AG10803 (cell line): ENCODE results near the gene RTF2.

Experiments used
- DNase-seq: peaks from one replicate; pipeline ENCODE4 v3.0.0; 2010; ENCODE audit warnings: low read depth
- H3K4me3 ChIP-seq: 2 replicates; pipeline ENCODE4 v1.5.1; 2011; ENCODE audit warnings: mild to moderate bottlenecking, low read length, control low read depth
- CTCF ChIP-seq: conservative IDR thresholded peaks from 2 replicates; pipeline ENCODE4 v1.5.1; 2011; ENCODE audit warnings: mild to moderate bottlenecking, low read length, control low read depth, inconsistent platforms

RTF2 gene

GRCh38 chr20:56511926-56512325, 43.5 kb downstream of the RTF2 start:
- no peak overlapping the region for H3K4me3 ChIP-seq
- no peak for DNase-seq
- no peak for TF ChIP-seq CTCF

- no peak for DNase-seq
- no peak overlapping the region for H3K4me3 ChIP-seq
- TF ChIP-seq CTCF, result no peak
These were observed 45.0 kb downstream of the RTF2 start for GRCh38 chr20:56513161-56514150.

DNA sequence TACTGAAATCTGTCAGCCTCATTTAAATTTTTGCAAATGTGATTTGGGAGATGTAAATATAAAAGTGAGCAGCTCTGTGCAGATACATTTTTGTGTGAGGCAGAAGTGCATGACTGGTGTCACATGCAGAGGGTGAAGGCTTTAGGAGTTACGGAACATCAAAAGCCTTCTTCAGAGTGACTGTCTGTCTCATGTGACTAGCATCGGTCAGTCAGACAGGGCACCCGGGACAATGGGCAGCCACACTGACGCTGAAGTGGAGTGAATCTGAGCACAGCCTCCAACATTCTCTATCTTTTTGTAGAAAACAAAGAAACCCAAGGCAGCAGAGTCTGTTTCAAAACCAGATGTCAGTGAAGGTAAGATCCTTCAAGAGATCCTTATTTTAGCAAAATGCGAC, 48.2 kb downstream of the RTF2 start:
- DNase-seq, result no peak
- H3K4me3 ChIP-seq, result no peak overlapping the region
- TF ChIP-seq CTCF, result no peak

DNA sequence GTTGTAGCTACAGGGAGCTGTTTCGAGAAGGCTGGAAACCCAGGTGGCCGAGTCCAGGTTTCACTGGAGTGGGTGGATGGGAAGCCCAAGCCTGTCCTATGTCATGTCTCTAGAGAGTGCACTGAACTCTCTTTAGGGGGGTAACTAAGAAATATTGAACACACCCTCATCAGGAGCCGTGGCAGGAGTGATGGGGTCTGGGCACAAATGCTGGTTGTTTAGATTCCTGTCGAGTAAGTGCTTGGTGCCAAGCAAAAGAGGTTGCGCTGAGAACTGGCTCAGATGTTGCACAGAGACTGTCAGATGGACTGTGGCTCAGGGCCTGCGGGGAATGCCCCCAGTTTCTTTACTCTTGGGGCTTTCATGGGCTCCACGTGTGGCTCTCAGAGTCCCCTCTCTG, 48.8 kb downstream of the RTF2 start:
- H3K4me3 ChIP-seq, result no peak overlapping the region
- DNase-seq, result no peak
- TF ChIP-seq CTCF, result no peak

DNA sequence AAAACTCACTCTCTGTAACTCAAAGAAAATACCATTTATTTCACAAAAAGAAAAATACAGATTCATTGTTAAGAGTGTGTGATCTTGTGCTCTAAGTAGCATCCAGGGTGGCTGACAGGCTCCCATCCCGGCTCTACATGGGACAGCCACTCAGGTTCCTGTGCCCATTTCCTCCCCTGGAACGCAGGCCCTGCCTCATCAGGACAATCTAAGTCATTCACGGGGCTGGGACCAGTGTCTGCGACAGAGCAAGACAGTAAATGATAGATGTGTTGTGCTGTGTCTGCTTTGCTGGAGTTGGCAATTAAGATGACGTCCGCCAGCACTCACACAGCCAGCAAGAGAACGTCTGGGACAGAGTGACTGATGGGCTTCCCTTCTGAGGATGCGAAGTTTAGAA, 49.2 kb downstream of the RTF2 start:
- no peak for TF ChIP-seq CTCF
- no peak for DNase-seq

GRCh38 chr20:56518126-56518525, 49.7 kb downstream of the RTF2 start:
- no peak overlapping the region for H3K4me3 ChIP-seq
- no peak for TF ChIP-seq CTCF
- DNase-seq, result no peak

More for the DNA sequence above, 49.2 kb downstream of the RTF2 start:
- H3K4me3 ChIP-seq, result no peak overlapping the region
